Activated T-cell treated with anti-CD3 and anti-CD28 coated beads, Interleukin-2, amount 50 U/mL, for 4 hours (primary cell): Measurements from ENCODE around the gene DDAH2. TPM values are rescaled to one million over a fixed set of nuclear protein-coding genes. Genes with fewer than 3 reads are reported as not detected.
A peak's percentile ranks its signal among the peaks of the same experiment; 100 is the strongest.
"Not testable (repeated sequence)": the region's sequence is repeated elsewhere in the genome, so short reads cannot be mapped to it uniquely, and the experiment has no call there.

ENCODE experiments used
- ATAC-seq, 2 donors: fragments of 200-7000 bp; cut with Tn5 transposase; one replicate each; pipeline ENCODE4 v1.10.0; 2021
- DNase-seq: peaks from one replicate; pipeline ENCODE4 v3.0.0-alpha.2; 2020
- H3K27me3 Mint-ChIP-seq: one replicate; pipeline ENCODE4 v1.8.0; 2021; ENCODE audit warnings: low read depth, mixed read lengths
- H3K36me3 Mint-ChIP-seq: one replicate; pipeline ENCODE4 v1.8.0; 2022; ENCODE audit warnings: mixed read lengths; ENCODE audit not compliant: insufficient read depth
- H3K4me1 Mint-ChIP-seq: one replicate; pipeline ENCODE4 v1.8.0; 2021; ENCODE audit warnings: low read depth, mixed read lengths
- H3K4me3 Mint-ChIP-seq: one replicate; pipeline ENCODE4 v1.8.0; 2021; ENCODE audit warnings: mild to moderate bottlenecking, moderate library complexity, mixed read lengths
- H3K9me3 Mint-ChIP-seq: one replicate; pipeline ENCODE4 v1.8.0; 2021; ENCODE audit warnings: mixed read lengths
- total RNA-seq, 3 donors: library from RNA; stranded (reverse); gene quantifications; one replicate each; pipeline ENCODE4 v1.2.1, GENCODE V29; 2021

The DDAH2 gene
- total RNA-seq, 3 donors from 2014 or later, result 3.4 to 3.9 (median 3.5) TPM

GRCh38 chr6:31717499-31718222, 11.4 kb downstream of the DDAH2 start:
- ATAC-seq (no peak), DNase-seq (no peak)
- no peak overlapping the region for H3K4me3 Mint-ChIP-seq
- H3K27me3 Mint-ChIP-seq, result no peaks in the 10 kb centered on the region
- no peaks in the 10 kb centered on the region for H3K36me3 Mint-ChIP-seq
- no peaks in the 10 kb centered on the region for H3K4me1 Mint-ChIP-seq
- no peaks in the 10 kb centered on the region for H3K9me3 Mint-ChIP-seq

GRCh38 chr6:31715022-31715958, 13.8 kb downstream of the DDAH2 start, which contains the start of gene LY6G6D:
Gene LY6G6D, plus strand, starts transcription at chr6:31715348. Its CDS starts 8 bp downstream, at chr6:31715356.
- DNase-seq, result no peak

DNA sequence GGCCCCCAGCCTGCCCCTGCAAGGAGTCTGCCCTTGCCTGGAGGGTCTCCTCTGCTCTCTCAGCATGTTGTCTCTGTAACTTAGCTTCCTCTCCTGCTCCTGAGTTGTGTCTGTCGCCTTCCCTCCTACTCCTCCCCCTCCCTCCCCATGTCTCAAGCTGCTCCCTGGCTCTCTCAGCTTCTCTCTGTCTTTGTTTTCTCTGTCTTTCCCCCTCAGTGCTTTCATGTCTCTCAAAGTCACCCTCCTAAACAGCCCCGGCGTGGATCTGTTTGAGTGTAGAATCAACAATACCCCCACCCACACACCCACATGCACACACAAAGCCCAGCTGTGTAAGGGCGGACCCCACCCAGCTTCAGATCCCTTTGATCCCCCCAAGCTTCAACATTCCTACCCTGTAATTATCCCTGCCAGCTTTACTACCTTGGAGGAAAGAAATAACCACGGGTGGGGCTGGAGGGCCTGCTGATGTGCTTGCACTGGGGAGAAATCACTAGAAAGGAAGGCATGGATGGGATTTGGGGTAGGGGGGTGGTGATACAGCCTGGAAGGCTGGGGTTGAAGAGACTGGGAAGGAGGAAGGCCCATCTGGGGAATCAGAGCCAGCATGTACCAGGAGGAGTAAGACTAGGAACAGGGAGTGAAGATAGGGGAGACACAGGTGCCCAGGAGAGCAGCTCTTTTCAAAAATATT, 15.0 kb downstream of the DDAH2 start:
- H3K4me3 Mint-ChIP-seq, result no peak overlapping the region
- DNase-seq (no peak), ATAC-seq (no peak)
- no peaks in the 10 kb centered on the region for H3K27me3 Mint-ChIP-seq
- H3K9me3 Mint-ChIP-seq, result no peaks in the 10 kb centered on the region
- H3K4me1 Mint-ChIP-seq, result peaks cover 11% of the 10 kb centered on the region
- no peaks in the 10 kb centered on the region for H3K36me3 Mint-ChIP-seq

More at GRCh38 chr6:31715022-31715958, 13.8 kb downstream of the DDAH2 start, which contains the start of gene LY6G6D:
- Mint-ChIP-seq H3K36me3 (no peaks in the 10 kb centered on the region), H3K4me3 (no peak within 1 kb of the TSS), H3K27me3 (no peaks in the 10 kb centered on the region), H3K4me1 (peaks cover 11% of the 10 kb centered on the region), H3K9me3 (no peaks in the 10 kb centered on the region)
- no peak for ATAC-seq

GRCh38 chr6:31713465-31713864, 15.6 kb downstream of the DDAH2 start:
- DNase-seq, result no peak
- Mint-ChIP-seq H3K4me1 (peaks cover 11% of the 10 kb centered on the region), H3K36me3 (no peaks in the 10 kb centered on the region), H3K27me3 (no peaks in the 10 kb centered on the region), H3K9me3 (no peaks in the 10 kb centered on the region), H3K4me3 (no peak overlapping the region)
- ATAC-seq, result no peak

- H3K4me3 Mint-ChIP-seq, result no peak overlapping the region
- H3K4me1 Mint-ChIP-seq, result peaks cover 11% of the 10 kb centered on the region
- no peaks in the 10 kb centered on the region for H3K27me3 Mint-ChIP-seq
- no peaks in the 10 kb centered on the region for H3K36me3 Mint-ChIP-seq
- ATAC-seq (peak in 1 of 2 donors; percentile 46), DNase-seq (no peak)
- H3K9me3 Mint-ChIP-seq, result no peaks in the 10 kb centered on the region
Observed at GRCh38 chr6:31712296-31712695, 16.8 kb downstream of the DDAH2 start.

DNA sequence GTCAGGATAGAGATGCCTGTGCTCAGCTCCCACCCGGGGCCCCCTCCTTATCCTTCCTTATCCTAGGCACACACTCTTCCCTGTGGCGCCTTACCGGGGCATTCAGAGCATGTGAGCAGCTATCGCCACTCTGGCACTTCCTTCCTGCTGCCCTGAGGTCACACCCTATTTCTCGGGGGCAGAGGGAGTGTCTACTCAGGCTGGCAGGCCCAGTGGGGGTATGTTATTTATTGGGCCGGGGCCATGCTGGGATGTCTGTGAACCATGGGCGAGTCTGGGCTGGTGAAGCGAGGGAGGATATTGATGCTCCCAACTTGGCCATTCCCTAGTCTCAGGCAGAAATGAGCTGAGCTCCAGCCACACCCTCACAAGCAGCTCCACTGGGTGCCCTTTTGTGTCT, 17.9 kb downstream of the DDAH2 start:
- H3K36me3 Mint-ChIP-seq, result no peaks in the 10 kb centered on the region
- H3K4me3 Mint-ChIP-seq, result no peak overlapping the region
- H3K27me3 Mint-ChIP-seq, result no peaks in the 10 kb centered on the region
- DNase-seq (no peak), ATAC-seq (no peak)
- H3K4me1 Mint-ChIP-seq, result peaks cover 11% of the 10 kb centered on the region
- no peaks in the 10 kb centered on the region for H3K9me3 Mint-ChIP-seq

GRCh38 chr6:31710523-31711219, 18.4 kb downstream of the DDAH2 start:
- Mint-ChIP-seq H3K36me3 (no peaks in the 10 kb centered on the region), H3K9me3 (no peaks in the 10 kb centered on the region), H3K27me3 (no peaks in the 10 kb centered on the region), H3K4me3 (no peak overlapping the region), H3K4me1 (peaks cover 11% of the 10 kb centered on the region)
- no peak for DNase-seq
- ATAC-seq, result no peak

DNA sequence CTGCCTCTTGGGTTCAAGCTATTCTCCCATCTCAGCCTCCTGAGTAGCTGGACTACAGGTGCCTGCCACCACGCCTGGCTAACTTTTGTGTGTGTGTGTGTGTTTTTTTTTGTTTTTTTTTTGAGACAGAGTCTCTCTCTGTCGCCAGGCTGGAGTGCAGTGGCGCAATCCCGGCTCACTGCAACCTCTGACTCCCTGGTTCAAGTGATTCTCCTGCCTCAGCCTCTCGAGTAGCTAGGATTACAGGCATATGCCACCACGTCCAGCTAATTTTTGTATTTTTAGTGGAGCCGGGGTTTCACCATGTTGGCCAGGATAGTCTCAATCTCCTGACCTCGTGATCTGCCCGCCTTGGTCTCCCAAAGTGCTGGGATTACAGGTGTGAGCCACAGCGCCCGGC, 19.9 kb downstream of the DDAH2 start:
- peaks cover 11% of the 10 kb centered on the region for H3K4me1 Mint-ChIP-seq
- not testable (repeated sequence) for H3K36me3 Mint-ChIP-seq, H3K4me3 Mint-ChIP-seq, H3K9me3 Mint-ChIP-seq, ATAC-seq, H3K27me3 Mint-ChIP-seq, DNase-seq

- ATAC-seq, result no peak
- H3K27me3 Mint-ChIP-seq, result no peaks in the 10 kb centered on the region
- no peak for DNase-seq
- H3K9me3 Mint-ChIP-seq, result no peaks in the 10 kb centered on the region
- H3K4me1 Mint-ChIP-seq, result peaks cover 13% of the 10 kb centered on the region
- no peaks in the 10 kb centered on the region for H3K36me3 Mint-ChIP-seq
- H3K4me3 Mint-ChIP-seq, result no peak overlapping the region
Observed at GRCh38 chr6:31708224-31708623, 20.9 kb downstream of the DDAH2 start.

- no peak for ATAC-seq
Observed at GRCh38 chr6:31707701-31708100, 21.4 kb downstream of the DDAH2 start.

DNA sequence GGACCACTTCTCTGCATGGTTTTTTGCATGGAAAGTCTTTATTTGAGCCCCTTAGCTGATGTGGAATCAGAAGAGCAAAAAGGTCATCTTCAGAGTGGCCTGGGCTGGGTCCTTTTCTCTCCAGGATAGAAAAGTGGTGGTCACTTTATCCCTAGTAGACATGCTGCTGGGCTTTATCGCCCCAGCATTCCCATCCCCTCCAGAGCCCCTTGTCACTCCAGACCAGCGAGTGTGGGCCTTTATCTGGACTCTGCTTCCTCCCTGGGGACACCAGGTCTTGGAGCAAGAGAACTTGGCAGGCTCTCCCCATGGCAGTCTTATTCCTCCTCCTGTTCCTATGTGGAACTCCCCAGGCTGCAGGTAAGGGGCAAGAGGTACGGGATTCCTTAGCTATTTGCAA, 22.5 kb downstream of the DDAH2 start, which contains the start of gene LY6G6F:
Gene LY6G6F, plus strand, starts transcription at position 268 of the 400 bp plus-strand sequence. Its CDS starts 41 bp downstream, at position 309.
- H3K36me3 Mint-ChIP-seq, result no peaks in the 10 kb centered on the region
- H3K9me3 Mint-ChIP-seq, result no peaks in the 10 kb centered on the region
- no peaks in the 10 kb centered on the region for H3K27me3 Mint-ChIP-seq
- ATAC-seq (no peak), DNase-seq (no peak)
- peaks cover 20% of the 10 kb centered on the region for H3K4me1 Mint-ChIP-seq
- H3K4me3 Mint-ChIP-seq, result no peak within 1 kb of the TSS

More at GRCh38 chr6:31707701-31708100, 21.4 kb downstream of the DDAH2 start:
- H3K27me3 Mint-ChIP-seq, result no peaks in the 10 kb centered on the region
- no peaks in the 10 kb centered on the region for H3K9me3 Mint-ChIP-seq
- peaks cover 14% of the 10 kb centered on the region for H3K4me1 Mint-ChIP-seq
- DNase-seq, result no peak
- no peak overlapping the region for H3K4me3 Mint-ChIP-seq
- no peaks in the 10 kb centered on the region for H3K36me3 Mint-ChIP-seq

- Mint-ChIP-seq H3K9me3 (no peaks in the 10 kb centered on the region), H3K36me3 (no peaks in the 10 kb centered on the region), H3K4me3 (no peak overlapping the region), H3K4me1 (peaks cover 21% of the 10 kb centered on the region), H3K27me3 (no peaks in the 10 kb centered on the region)
- no peak for DNase-seq
- no peak for ATAC-seq
Observed at GRCh38 chr6:31705931-31706330, 23.2 kb downstream of the DDAH2 start.

GRCh38 chr6:31702819-31703716, 26.0 kb downstream of the DDAH2 start, which contains the start of gene ABHD16A:
Gene ABHD16A, minus strand, starts transcription at chr6:31703324. Its CDS starts 43 bp downstream, at chr6:31703281.
- peak within 1 kb of the TSS; percentile 99 for H3K4me3 Mint-ChIP-seq
- no peaks in the 10 kb centered on the region for H3K9me3 Mint-ChIP-seq
- ATAC-seq, result peak; percentile 94 to 95
- DNase-seq, result peak; percentile 96
- peaks cover under 1% of the 10 kb centered on the region for H3K36me3 Mint-ChIP-seq
- H3K4me1 Mint-ChIP-seq, result peaks cover 22% of the 10 kb centered on the region
- no peaks in the 10 kb centered on the region for H3K27me3 Mint-ChIP-seq
